HPDE6-E6E7 (cell line): ENCODE measurements around the gene TANGO2.

ENCODE experiments used
- DNase-seq: peaks from one replicate; pipeline ENCODE4 v3.0.0; 2011; ENCODE audit warnings: missing footprints; ENCODE audit errors: extremely low spot score

The TANGO2 gene

DNA sequence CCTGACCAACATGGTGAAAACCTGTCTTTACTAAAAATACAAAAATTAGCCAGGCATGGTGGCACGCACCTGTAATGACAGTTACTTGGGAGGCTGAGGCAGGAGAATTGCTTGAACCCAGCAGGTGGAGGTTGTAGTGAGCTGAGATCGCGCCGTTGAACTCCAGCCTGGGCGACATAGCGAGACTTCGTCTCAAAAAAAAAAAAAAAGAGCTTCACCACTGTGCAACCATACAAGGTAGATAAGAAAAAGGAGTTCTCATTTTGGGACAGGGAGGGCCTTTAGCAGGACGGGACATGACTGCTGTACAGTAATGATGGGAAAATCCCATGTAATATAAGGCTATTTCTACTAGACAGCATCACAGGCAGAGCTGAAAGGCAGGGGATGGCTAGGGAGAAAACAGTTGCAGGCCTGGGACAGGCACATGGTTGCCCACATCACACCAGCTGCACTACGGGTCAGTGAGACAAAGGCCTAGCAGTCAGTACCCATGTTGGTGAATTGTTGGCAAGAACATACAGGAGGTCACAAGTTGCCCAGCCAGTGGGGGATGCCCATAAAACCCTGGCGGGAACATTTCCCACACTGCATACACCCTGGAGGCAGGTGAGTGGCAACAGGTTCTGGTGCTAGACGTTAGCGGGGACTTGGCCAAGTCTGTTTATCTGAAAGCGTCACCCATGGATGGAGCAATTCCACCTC, 5.4 kb downstream of the TANGO2 start:
- DNase-seq = no peak

- DNase-seq = no peak
These were observed 6.2 kb downstream of the TANGO2 start for GRCh38 chr22:20026996-20027601.

- no peak for DNase-seq
These were observed 7.3 kb downstream of the TANGO2 start for GRCh38 chr22:20027966-20028854.

- no peak for DNase-seq
These were observed 8.1 kb downstream of the TANGO2 start for GRCh38 chr22:20028855-20029549.

DNA sequence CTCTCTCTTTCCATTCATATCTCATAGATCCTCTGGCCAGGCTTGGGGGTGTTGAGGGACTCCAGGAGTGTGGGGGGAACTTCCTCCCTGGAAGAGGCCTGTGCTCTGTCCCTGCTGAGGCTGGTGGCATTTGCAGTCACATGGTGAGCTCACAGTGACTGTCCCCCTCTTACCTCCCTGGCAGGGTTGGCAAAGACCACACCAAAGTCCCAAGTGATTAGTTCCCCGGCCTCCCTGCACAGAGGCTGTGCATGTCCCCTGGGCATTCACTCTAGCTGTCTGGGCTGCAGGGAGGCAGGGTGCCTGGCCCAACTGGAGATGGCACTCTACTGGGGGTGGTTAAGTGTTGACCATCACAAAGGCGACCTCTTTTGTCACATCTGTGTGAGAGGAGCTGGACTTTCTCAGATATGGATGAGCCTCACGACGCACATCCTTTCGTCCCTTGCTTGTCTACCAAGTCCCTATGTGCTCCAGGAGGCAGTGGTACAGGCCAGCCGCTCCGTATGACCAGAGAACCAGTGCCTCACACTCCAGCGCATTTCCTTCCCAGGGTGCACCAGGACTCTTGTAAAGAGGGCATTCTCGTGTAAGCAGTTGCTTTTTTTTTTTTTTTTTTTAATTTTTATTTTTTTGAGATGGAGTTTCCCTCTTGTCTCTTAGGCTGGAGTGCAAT, 8.8 kb downstream of the TANGO2 start:
- DNase-seq = no peak

GRCh38 chr22:20031732-20032406, 11.0 kb downstream of the TANGO2 start:
- peak; percentile 37 for DNase-seq

DNA sequence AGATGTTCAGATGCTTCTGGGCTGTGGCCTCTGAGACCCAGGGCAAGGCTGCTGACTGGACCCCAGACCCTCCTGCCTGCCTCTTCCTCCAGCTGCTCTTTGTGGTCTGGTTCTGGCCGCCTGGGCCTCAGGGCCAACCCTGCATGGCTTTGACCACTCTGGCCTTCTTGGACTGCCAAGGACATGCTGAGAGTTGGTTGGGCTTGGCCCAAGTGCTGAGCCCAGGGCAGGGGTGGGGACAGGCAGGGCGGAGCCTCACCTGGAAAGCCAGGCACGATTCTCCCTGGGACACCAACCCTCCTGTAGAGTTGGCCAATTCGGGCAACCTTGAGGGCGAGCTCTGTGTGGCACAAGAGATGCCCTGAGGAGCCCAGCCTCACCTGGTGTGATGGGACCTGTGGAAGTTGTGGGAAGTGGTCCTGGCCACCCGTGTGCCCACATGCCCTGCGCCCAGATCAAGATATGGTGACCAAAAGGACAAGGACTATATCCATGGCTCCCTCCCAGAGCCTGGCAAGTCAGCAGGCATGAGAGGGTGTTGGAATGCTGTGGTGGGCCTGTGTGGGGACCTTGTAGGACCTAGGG, 11.6 kb downstream of the TANGO2 start:
- DNase-seq = no peak

GRCh38 chr22:20033045-20033706, 12.3 kb downstream of the TANGO2 start:
- DNase-seq = no peak

- DNase-seq = no peak
These were observed 13.2 kb downstream of the TANGO2 start for GRCh38 chr22:20034143-20034542.

GRCh38 chr22:20035375-20036083, 14.6 kb downstream of the TANGO2 start:
- no peak for DNase-seq

DNA sequence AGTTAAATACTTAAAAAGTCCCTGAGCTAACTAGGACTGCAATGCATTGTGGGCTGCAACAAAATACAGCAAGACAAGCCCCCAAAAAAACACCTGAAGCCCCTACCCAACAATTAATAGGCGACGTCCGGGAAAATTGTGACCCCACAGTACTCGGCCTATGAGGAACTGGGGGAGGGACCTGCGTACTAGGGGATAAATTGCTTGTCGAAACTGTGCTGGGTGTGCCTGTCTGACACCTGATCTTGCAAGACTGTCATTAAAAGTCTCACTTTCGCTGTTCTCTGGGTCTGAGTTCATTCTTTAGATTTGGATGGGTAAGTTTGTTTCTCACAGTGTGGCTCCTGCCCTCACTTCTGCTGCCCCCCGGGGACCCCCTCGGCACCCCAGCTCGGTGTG, 15.2 kb downstream of the TANGO2 start:
- DNase-seq = no peak

- DNase-seq = no peak
These were observed 15.9 kb downstream of the TANGO2 start for GRCh38 chr22:20036535-20037392.

GRCh38 chr22:20037419-20037818, 16.5 kb downstream of the TANGO2 start:
- no peak for DNase-seq

DNA sequence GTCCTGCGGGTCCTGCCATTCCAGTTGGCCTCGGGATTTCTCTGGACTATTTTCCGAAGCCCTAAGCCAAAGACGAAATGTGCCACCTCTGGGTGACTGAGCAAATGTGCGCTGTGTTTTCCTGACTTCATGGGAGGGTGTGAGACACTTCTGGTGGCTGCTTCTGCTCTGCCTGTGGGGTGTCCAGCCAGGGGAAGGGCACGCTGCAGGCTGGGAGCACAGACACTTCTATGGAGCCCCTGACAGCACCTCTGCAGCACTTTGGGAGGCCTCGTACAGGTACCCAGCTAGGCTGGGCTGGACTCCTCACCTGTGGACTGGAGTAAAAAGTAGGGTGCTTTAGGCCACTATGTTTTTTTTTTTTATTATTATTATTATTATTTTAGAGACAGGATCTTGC, 17.7 kb downstream of the TANGO2 start:
- no peak for DNase-seq

GRCh38 chr22:20039683-20040325, 18.9 kb downstream of the TANGO2 start:
- no peak for DNase-seq

DNA sequence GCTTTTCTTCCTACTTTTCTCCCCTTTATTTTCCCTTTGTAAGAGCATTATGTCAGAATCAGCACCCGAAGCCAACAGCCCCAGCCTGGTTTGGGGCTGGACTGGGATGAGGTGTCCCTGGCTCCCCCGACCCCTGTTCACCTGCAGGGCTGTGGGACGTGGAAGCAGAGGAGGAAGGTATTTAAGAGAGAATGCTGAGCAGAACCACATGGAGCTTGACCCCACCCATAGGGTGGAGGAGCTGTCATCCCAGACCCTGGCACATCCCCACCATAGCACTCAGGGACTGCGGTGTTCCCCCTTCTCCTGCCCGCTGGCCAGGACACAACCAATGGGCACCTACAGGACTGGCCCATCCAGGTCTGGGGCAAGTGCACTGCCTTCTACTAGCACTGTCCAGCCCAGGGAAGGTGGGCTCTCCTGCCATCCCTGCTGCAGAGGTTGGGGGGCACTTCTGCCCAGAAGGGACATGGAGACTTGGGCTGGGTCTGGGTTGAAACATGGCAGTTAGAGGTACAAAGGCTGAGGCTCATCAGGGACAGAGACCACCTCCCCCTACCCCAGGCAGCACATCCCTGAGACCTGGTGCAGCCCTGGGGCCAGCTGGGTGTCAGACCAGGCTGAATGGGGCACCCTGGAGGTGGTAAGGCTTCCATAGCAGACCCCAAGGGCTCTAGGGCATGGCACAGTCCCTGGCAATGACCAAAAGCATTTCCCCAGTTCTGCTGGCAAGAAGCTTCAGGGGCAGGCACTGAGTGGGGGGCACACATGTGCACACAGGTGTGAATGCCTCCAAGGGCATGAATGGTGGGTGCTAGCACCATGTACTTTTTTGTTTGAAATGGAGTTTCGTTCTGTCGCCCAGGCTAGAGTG, 19.7 kb downstream of the TANGO2 start:
- no peak for DNase-seq
